GM10266 (cell line): ENCODE measurements around the gene ERCC4.

Experiments
- DNase-seq: peaks from one replicate; pipeline ENCODE4 v3.0.0; 2012; ENCODE audit errors: extremely low spot score
- CTCF ChIP-seq: IDR thresholded peaks from 2 replicates; pipeline ENCODE4 v1.5.1; 2012; ENCODE audit warnings: mild to moderate bottlenecking, low read depth; ENCODE audit not compliant: control insufficient read depth, insufficient read depth; ENCODE audit errors: missing control alignments

The ERCC4 gene

GRCh38 chr16:13911306-13911705, 8.6 kb upstream of the ERCC4 start:
- DNase-seq: no peak
- no peak for TF ChIP-seq CTCF

- TF ChIP-seq CTCF: no peak
- no peak for DNase-seq
Observed at GRCh38 chr16:13911871-13912270, 8.1 kb upstream of the ERCC4 start.

- no peak for TF ChIP-seq CTCF
- no peak for DNase-seq
Observed at GRCh38 chr16:13912891-13913290, 7.1 kb upstream of the ERCC4 start.

DNA sequence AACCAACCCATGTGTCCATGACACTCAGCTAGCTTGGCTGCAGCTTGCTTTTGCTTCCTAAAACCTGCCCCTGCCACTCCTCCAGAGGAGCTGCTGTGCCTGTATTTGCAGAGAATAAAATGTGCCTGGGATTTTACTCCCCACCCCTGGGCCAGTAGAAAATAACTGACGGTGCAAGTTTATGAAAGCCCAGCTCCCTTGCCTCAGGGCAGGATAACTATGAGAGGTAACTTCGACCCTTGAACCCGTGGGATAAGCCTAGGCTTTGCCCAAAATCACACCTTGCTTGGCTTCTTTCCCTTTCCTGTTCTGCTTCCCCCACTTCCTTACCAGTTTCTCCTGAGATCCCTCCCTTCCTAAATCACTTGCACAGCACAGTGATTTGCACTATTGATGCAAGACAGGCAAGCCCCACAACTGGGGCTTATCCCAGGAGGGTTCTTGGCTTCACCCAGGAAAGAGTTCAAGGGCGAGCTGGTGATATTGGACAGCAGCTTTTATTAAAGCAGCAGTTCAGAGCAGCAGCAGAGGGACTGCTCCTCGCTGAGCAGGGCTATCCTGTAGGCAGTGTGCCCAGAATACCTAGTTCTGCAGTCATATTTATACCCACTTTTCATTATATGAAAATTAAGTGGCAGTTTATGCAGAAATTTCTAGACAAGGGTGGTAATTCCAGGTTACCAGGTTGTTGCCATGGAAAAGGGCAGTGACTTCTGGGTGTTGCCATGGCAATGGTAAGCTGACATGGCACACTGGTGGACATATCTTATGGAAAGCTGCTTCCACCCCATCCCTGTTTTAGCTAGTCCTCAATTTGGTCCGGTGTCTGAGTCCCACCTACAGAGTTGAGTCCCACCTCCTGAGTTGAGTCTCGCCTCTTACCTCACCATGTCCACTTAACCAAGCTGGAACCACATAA, 6.3 kb upstream of the ERCC4 start:
- TF ChIP-seq CTCF: no peak
- DNase-seq: no peak

DNA sequence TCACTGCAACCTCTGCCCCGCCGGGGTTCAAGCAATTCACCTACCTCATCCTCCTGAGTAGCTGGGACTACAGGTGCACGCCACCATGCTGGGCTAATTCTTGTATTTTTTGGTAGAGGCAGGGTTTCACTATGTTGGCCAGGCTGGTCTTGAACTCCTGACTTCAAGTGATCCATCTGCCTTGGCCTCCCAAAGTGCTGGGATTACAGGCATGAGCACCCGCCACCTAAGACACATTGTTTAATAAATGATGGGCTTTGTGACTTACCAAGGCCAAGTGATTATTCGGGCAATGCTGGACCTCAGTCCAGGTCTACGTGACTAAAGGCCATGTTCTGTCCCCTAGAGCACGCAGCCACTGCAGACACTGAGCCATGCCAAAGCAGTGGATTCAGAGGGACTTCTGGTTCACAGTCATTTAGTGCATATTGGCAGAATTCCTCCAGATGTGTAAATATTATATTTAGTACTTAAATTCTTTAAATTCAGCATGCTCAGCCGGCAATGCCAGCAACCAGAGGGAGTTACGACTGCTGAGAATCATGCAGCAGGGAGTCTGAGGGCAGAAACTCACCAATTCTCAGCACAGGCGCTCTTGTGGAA, 4.8 kb upstream of the ERCC4 start:
- TF ChIP-seq CTCF: no peak
- no peak for DNase-seq

- peak; percentile 18 for TF ChIP-seq CTCF
- DNase-seq: peak; percentile 38
Observed at GRCh38 chr16:13919330-13919682, 648 bp upstream of the ERCC4 start.

- TF ChIP-seq CTCF: no peak
- no peak for DNase-seq
Observed at GRCh38 chr16:13920510-13920818, 510 bp downstream of the ERCC4 start.
